Measurements from ENCODE around the gene TBC1D22A. TPM values are rescaled to one million over a fixed set of nuclear protein-coding genes. Genes with fewer than 3 reads are reported as not detected.
A peak's percentile ranks its signal among the peaks of the same experiment; 100 is the strongest.

The TBC1D22A gene
- total RNA-seq, 3 donors from 2014 or later, result 19.0 to 23.6 (median 23.6) TPM

- TF ChIP-seq POLR2AphosphoS5 (IDR thresholded peaks at IDR 0.05) (no peak), CTCF (IDR thresholded peaks at IDR 0.05) (no peak), POLR2A (IDR thresholded peaks at IDR 0.05) (no peak)
- no peak for DNase-seq (ENCODE audit: low spot score in 2 of 2)
- Histone ChIP-seq H3K27me3 (no peaks in the 10 kb centered on the region), H3K4me1 (no peaks in the 10 kb centered on the region), H3K4me3 (peak overlapping the region in 2 of 3 donors; percentile 18 to 49), H3K9me3 (no peaks in the 10 kb centered on the region), H3K27ac (peak overlapping the region; percentile 14 to 83), H3K36me3 (no peaks in the 10 kb centered on the region)
- intact Hi-C loops (cut with DNase I; ENCODE audit: low total_unique reads), result no loop called here
These were observed 179.7 kb downstream of the TBC1D22A start for GRCh38 chr22:46941968-46942798.

GRCh38 chr22:46942799-46943785, 180.6 kb downstream of the TBC1D22A start:
- peak overlapping the region in 2 of 3 donors; percentile 18 to 49 for H3K4me3 ChIP-seq
- intact Hi-C loops (cut with DNase I; ENCODE audit: low total_unique reads), result no loop called here

GRCh38 chr22:46945481-46945880, 183.0 kb downstream of the TBC1D22A start:
- H3K27ac ChIP-seq, result no peak overlapping the region
- no peaks in the 10 kb centered on the region for H3K36me3 ChIP-seq
- H3K4me1 ChIP-seq, result no peaks in the 10 kb centered on the region
- TF ChIP-seq CTCF (IDR thresholded peaks at IDR 0.05), result no peak
- TF ChIP-seq POLR2AphosphoS5 (IDR thresholded peaks at IDR 0.05), result no peak
- H3K4me3 ChIP-seq, result no peak overlapping the region
- H3K27me3 ChIP-seq, result no peaks in the 10 kb centered on the region
- H3K9me3 ChIP-seq, result no peaks in the 10 kb centered on the region
- DNase-seq (ENCODE audit: low spot score in 2 of 2), result no peak
- intact Hi-C loops (cut with DNase I; ENCODE audit: low total_unique reads), result no loop called here

More at GRCh38 chr22:46942799-46943785, 180.6 kb downstream of the TBC1D22A start:
- Histone ChIP-seq H3K27me3 (no peaks in the 10 kb centered on the region), H3K4me1 (no peaks in the 10 kb centered on the region), H3K27ac (peak overlapping the region; percentile 14 to 83), H3K9me3 (no peaks in the 10 kb centered on the region), H3K36me3 (no peaks in the 10 kb centered on the region)
- TF ChIP-seq CTCF (IDR thresholded peaks at IDR 0.05) (no peak), POLR2A (IDR thresholded peaks at IDR 0.05) (no peak), POLR2AphosphoS5 (IDR thresholded peaks at IDR 0.05) (peak in 1 of 3 donors; percentile 28)
- DNase-seq (ENCODE audit: low spot score in 2 of 2), result no peak

GRCh38 chr22:46946383-46946962, 184.0 kb downstream of the TBC1D22A start:
- Histone ChIP-seq H3K4me1 (no peaks in the 10 kb centered on the region), H3K36me3 (no peaks in the 10 kb centered on the region), H3K4me3 (no peak overlapping the region), H3K9me3 (no peaks in the 10 kb centered on the region), H3K27ac (no peak overlapping the region), H3K27me3 (no peaks in the 10 kb centered on the region)
- intact Hi-C loops (cut with DNase I; ENCODE audit: low total_unique reads), result no loop called here
- no peak for DNase-seq (ENCODE audit: low spot score in 2 of 2)
- TF ChIP-seq POLR2A (IDR thresholded peaks at IDR 0.05), result no peak
- TF ChIP-seq POLR2AphosphoS5 (IDR thresholded peaks at IDR 0.05), result no peak
- TF ChIP-seq CTCF (IDR thresholded peaks at IDR 0.05), result no peak
